ENCODE measurements around the gene CENPO.

DNA sequence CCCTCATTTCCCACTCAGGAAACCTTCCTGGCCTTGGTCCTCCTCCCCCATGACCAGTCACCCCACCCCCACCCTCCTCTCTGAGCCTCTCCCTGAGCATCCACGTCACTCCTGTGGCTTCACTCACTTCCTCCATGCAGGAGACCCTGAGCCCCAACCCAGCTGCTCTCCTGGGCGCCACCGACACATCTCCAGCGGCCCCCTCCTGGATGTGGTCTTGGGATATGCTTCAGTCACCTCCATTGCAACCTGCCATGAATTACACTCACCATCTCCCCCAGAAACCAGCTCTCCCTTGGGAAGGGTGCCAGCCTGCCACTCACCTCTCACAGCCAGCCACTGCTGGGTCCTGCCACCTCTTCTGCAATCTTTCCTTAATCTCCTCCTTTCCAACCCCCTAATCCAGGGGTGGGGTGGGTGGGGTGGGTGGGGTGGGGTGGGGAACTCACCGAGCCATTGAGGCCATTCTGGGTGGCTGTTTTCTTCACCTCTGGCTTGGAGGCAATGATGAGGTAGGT, 44.8 kb downstream of the CENPO start:
- TF ChIP-seq EZH2 (optimal IDR thresholded peaks at IDR 0.05; ENCODE audit: low read depth, low read length) = no peak
- TF ChIP-seq, protein P1, sequence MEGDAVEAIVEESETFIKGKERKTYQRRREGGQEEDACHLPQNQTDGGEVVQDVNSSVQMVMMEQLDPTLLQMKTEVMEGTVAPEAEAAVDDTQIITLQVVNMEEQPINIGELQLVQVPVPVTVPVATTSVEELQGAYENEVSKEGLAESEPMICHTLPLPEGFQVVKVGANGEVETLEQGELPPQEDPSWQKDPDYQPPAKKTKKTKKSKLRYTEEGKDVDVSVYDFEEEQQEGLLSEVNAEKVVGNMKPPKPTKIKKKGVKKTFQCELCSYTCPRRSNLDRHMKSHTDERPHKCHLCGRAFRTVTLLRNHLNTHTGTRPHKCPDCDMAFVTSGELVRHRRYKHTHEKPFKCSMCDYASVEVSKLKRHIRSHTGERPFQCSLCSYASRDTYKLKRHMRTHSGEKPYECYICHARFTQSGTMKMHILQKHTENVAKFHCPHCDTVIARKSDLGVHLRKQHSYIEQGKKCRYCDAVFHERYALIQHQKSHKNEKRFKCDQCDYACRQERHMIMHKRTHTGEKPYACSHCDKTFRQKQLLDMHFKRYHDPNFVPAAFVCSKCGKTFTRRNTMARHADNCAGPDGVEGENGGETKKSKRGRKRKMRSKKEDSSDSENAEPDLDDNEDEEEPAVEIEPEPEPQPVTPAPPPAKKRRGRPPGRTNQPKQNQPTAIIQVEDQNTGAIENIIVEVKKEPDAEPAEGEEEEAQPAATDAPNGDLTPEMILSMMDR (IDR thresholded peaks at IDR 0.05; ENCODE audit: low read length) = no peak
